ENCODE results near the gene TMEM163. TPM values are rescaled to one million over a fixed set of nuclear protein-coding genes. Genes with fewer than 3 reads are reported as not detected.

The TMEM163 gene
- total and polyA plus RNA-seq, 3 donors from 2014 or later = 24.0 to 44.3 (median 37.3) TPM

GRCh38 chr2:134536296-134536695, 182.5 kb downstream of the TMEM163 start:
- intact Hi-C loops (cut with DNase I; ENCODE audit: low total_unique reads) = no loop called here
- no peak for DNase-seq
- H3K27ac ChIP-seq = no peak overlapping the region
- H3K9me3 ChIP-seq = no peaks in the 10 kb centered on the region
- no peaks in the 10 kb centered on the region for H3K36me3 ChIP-seq (ENCODE audit: low read depth, missing control alignments)
- WGBS, 2 donors = 84% methylated on average over 8 of the region's 8 CpGs
- no peaks in the 10 kb centered on the region for H3K27me3 ChIP-seq
- no peaks in the 10 kb centered on the region for H3K4me1 ChIP-seq
- no peak overlapping the region for H3K4me3 ChIP-seq
- TF ChIP-seq CTCF (IDR thresholded peaks at IDR 0.05) (no peak), POLR2A (IDR thresholded peaks at IDR 0.05) (no peak)

- Histone ChIP-seq H3K27me3 (no peaks in the 10 kb centered on the region), H3K4me3 (no peak overlapping the region), H3K36me3 (ENCODE audit: low read depth, missing control alignments) (no peaks in the 10 kb centered on the region), H3K9me3 (no peaks in the 10 kb centered on the region), H3K27ac (no peak overlapping the region), H3K4me1 (no peaks in the 10 kb centered on the region)
- TF ChIP-seq CTCF (IDR thresholded peaks at IDR 0.05) (no peak), POLR2A (IDR thresholded peaks at IDR 0.05) (no peak)
- intact Hi-C loops (cut with DNase I; ENCODE audit: low total_unique reads) = no loop called here
- WGBS, 2 donors = 89 to 92% methylated on average over 1 of the region's 1 CpG
- no peak for DNase-seq
These were observed 186.3 kb downstream of the TMEM163 start for GRCh38 chr2:134532537-134532936.

- Histone ChIP-seq H3K27me3 (no peaks in the 10 kb centered on the region), H3K27ac (no peak overlapping the region), H3K4me1 (no peaks in the 10 kb centered on the region), H3K9me3 (no peaks in the 10 kb centered on the region), H3K36me3 (ENCODE audit: low read depth, missing control alignments) (no peaks in the 10 kb centered on the region), H3K4me3 (no peak overlapping the region)
- WGBS, 2 donors = 39 to 47% methylated on average over 6 of the region's 6 CpGs
- TF ChIP-seq CTCF (IDR thresholded peaks at IDR 0.05) (no peak), POLR2A (IDR thresholded peaks at IDR 0.05) (no peak)
- intact Hi-C loops (cut with DNase I; ENCODE audit: low total_unique reads) = no loop called here
- DNase-seq = no peak
These were observed 191.4 kb downstream of the TMEM163 start for GRCh38 chr2:134527381-134527780.

GRCh38 chr2:134522496-134523455, 196.0 kb downstream of the TMEM163 start:
- TF ChIP-seq POLR2A (IDR thresholded peaks at IDR 0.05) (no peak), CTCF (IDR thresholded peaks at IDR 0.05) (no peak)
- Histone ChIP-seq H3K27ac (no peak overlapping the region), H3K36me3 (ENCODE audit: low read depth, missing control alignments) (no peaks in the 10 kb centered on the region), H3K4me1 (no peaks in the 10 kb centered on the region), H3K9me3 (no peaks in the 10 kb centered on the region), H3K4me3 (no peak overlapping the region), H3K27me3 (no peaks in the 10 kb centered on the region)
- DNase-seq = no peak
- WGBS, 2 donors = 74 to 76% methylated on average over 13 of the region's 13 CpGs
- intact Hi-C loops (cut with DNase I; ENCODE audit: low total_unique reads) = no loop called here
